C4-2B (cell line): ENCODE data around the gene ODF2.

Experiments
- CTCF ChIP-seq: fragments of 450-650 bp; conservative IDR thresholded peaks from 2 replicates; pipeline ENCODE4 v1.5.1; 2017; ENCODE audit warnings: mild to moderate bottlenecking
- ZFX ChIP-seq: fragments of 450-650 bp; IDR thresholded peaks from 2 replicates; pipeline ENCODE4 v1.6.1; 2017

GRCh38 chr9:128424268-128424780, 31.5 kb upstream of the ODF2 start:
- TF ChIP-seq CTCF = no peak
- no peak for TF ChIP-seq ZFX
